SK-N-SH treated with all-trans-retinoic acid at 6 μM for 48 hours (cell line): ENCODE results near the gene CUEDC1.

Source experiments
- ATAC-seq: fragments of 200-7000 bp; cut with Tn5 transposase; 3 replicates; pipeline ENCODE4 v1.9.1; 2020; ENCODE audit warnings: mild to moderate bottlenecking, moderate library complexity
- ARNTL ChIP-seq: fragments of 450-650 bp; formaldehyde crosslinking; IDR thresholded peaks from 2 replicates; pipeline ENCODE4 v1.5.0; 2020; ENCODE audit warnings: low read depth, mild to moderate bottlenecking, moderate library complexity, borderline replicate concordance
- BACH2 ChIP-seq: fragments of 250-450 bp; sonication (Bioruptor Pico); IDR thresholded peaks from 2 replicates; pipeline ENCODE4 v1.9.0; 2021; ENCODE audit warnings: mild to moderate bottlenecking, borderline replicate concordance
- CSDC2 ChIP-seq: fragments of 250-450 bp; sonication (Bioruptor Pico); IDR thresholded peaks from 2 replicates; pipeline ENCODE4 v1.5.0; 2020; ENCODE audit warnings: mild to moderate bottlenecking, moderate library complexity
- CSRNP3 ChIP-seq: fragments of 250-450 bp; sonication (Bioruptor Pico); IDR thresholded peaks from 2 replicates; pipeline ENCODE4 v1.5.1; 2021; ENCODE audit warnings: mild to moderate bottlenecking, moderate library complexity
- ESRRG ChIP-seq: fragments of 250-450 bp; sonication (Bioruptor Pico); IDR thresholded peaks from 2 replicates; pipeline ENCODE4 v1.6.1; 2021; ENCODE audit warnings: mild to moderate bottlenecking
- ISL1 ChIP-seq: fragments of 250-450 bp; sonication (Bioruptor Pico); IDR thresholded peaks from 2 replicates; pipeline ENCODE4 v2.1.2; 2022; ENCODE audit warnings: mild to moderate bottlenecking, moderate library complexity
- OSR1 ChIP-seq: fragments of 250-450 bp; sonication (Bioruptor Pico); IDR thresholded peaks from 2 replicates; pipeline ENCODE4 v1.8.0; 2022; ENCODE audit warnings: moderate library complexity, mild to moderate bottlenecking, inconsistent platforms
- PPARA ChIP-seq: fragments of 250-450 bp; sonication (Bioruptor Pico); IDR thresholded peaks from 2 replicates; pipeline ENCODE4 v1.5.0; 2020; ENCODE audit warnings: mild to moderate bottlenecking, borderline replicate concordance
- RARB ChIP-seq: fragments of 250-450 bp; sonication (Bioruptor Pico); IDR thresholded peaks from 2 replicates; pipeline ENCODE4 v1.8.0; 2021; ENCODE audit warnings: mild to moderate bottlenecking, moderate library complexity
- SNAI2 ChIP-seq: fragments of 250-450 bp; sonication (Bioruptor Pico); IDR thresholded peaks from 2 replicates; pipeline ENCODE4 v1.5.0; 2020; ENCODE audit warnings: mild to moderate bottlenecking, moderate library complexity
- TCF4 ChIP-seq: fragments of 250-450 bp; sonication (Bioruptor Pico); IDR thresholded peaks from 2 replicates; pipeline ENCODE4 v1.8.0; 2021; ENCODE audit warnings: mild to moderate bottlenecking, moderate library complexity, borderline replicate concordance
- TOX ChIP-seq: fragments of 250-450 bp; sonication (Bioruptor Pico); IDR thresholded peaks from 2 replicates; pipeline ENCODE4 v1.8.0; 2021; ENCODE audit warnings: mild to moderate bottlenecking, moderate library complexity, borderline replicate concordance
- ZC3H10 ChIP-seq: fragments of 250-450 bp; sonication (Bioruptor Pico); IDR thresholded peaks from 2 replicates; pipeline ENCODE4 v1.5.1; 2021; ENCODE audit warnings: mild to moderate bottlenecking, moderate library complexity
- ZFP3 ChIP-seq: fragments of 250-450 bp; sonication (Bioruptor Pico); IDR thresholded peaks from 2 replicates; pipeline ENCODE4 v1.5.0; 2020; ENCODE audit warnings: mild to moderate bottlenecking, moderate library complexity
- ZNF565 ChIP-seq: fragments of 450-650 bp; formaldehyde crosslinking; conservative IDR thresholded peaks from 2 replicates; pipeline ENCODE4 v1.5.0; 2020; ENCODE audit warnings: low read depth, mild to moderate bottlenecking, moderate library complexity
- ZNF70 ChIP-seq: fragments of 450-650 bp; formaldehyde crosslinking; IDR thresholded peaks from 2 replicates; pipeline ENCODE4 v1.5.0; 2020; ENCODE audit warnings: mild to moderate bottlenecking, moderate library complexity
- ZNF8 ChIP-seq: fragments of 450-650 bp; formaldehyde crosslinking; IDR thresholded peaks from 2 replicates; pipeline ENCODE4 v1.5.0; 2020; ENCODE audit warnings: mild to moderate bottlenecking, moderate library complexity
- TF ChIP-seq, protein P1 (sequence below): fragments of 250-450 bp; sonication (Bioruptor Pico); IDR thresholded peaks from 2 replicates; pipeline ENCODE4 v1.8.0; 2021; ENCODE audit warnings: low read depth, mild to moderate bottlenecking, moderate library complexity, borderline replicate concordance
- TF ChIP-seq, protein P2 (sequence below): fragments of 250-450 bp; sonication (Bioruptor Pico); IDR thresholded peaks from 2 replicates; pipeline ENCODE4 v1.5.1; 2020; ENCODE audit warnings: low read depth, mild to moderate bottlenecking, moderate library complexity
- TF ChIP-seq, protein P3 (sequence below): fragments of 250-450 bp; sonication (Bioruptor Pico); IDR thresholded peaks from 2 replicates; pipeline ENCODE4 v1.5.0; 2020; ENCODE audit warnings: mild to moderate bottlenecking, moderate library complexity

CUEDC1 gene

GRCh38 chr17:57838857-57839570, 116.2 kb downstream of the CUEDC1 start:
- TF ChIP-seq, protein P1, sequence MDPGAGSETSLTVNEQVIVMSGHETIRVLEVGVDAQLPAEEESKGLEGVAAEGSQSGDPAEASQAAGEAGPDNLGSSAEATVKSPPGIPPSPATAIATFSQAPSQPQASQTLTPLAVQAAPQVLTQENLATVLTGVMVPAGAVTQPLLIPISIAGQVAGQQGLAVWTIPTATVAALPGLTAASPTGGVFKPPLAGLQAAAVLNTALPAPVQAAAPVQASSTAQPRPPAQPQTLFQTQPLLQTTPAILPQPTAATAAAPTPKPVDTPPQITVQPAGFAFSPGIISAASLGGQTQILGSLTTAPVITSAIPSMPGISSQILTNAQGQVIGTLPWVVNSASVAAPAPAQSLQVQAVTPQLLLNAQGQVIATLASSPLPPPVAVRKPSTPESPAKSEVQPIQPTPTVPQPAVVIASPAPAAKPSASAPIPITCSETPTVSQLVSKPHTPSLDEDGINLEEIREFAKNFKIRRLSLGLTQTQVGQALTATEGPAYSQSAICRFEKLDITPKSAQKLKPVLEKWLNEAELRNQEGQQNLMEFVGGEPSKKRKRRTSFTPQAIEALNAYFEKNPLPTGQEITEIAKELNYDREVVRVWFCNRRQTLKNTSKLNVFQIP (CRISPR knock-in tag) = no peak
- TF ChIP-seq OSR1 (CRISPR knock-in tag) = no peak
- no peak for TF ChIP-seq PPARA
- no peak for TF ChIP-seq RARB (CRISPR knock-in tag)
- TF ChIP-seq ARNTL (CRISPR knock-in tag) = no peak
- no peak for TF ChIP-seq ZNF70 (CRISPR knock-in tag)
- TF ChIP-seq TOX = no peak
- TF ChIP-seq BACH2 (CRISPR knock-in tag) = no peak
- ATAC-seq = no peak

DNA sequence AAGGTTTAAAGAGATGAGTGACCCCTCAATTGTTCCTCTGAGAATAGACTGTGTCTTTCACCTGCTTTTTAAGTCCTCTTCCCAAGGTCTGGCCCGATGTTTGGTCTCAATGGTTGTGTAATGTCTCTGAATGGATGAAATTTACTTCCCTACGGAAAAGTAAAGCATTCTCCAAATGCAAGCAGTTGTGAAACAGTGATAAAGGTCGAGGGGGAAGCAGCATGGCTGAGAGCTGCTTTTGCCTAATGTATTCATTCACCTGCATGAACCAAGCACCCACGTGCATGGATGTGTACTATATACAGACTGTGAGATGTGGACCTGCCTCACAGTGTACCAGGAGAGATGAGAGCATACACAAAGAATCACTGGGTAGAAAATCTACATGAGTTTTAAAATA, 116.8 kb downstream of the CUEDC1 start:
- no peak for TF ChIP-seq TCF4 (CRISPR knock-in tag)
- ATAC-seq = no peak

- no peak for TF ChIP-seq BACH2 (CRISPR knock-in tag)
- TF ChIP-seq SNAI2 (CRISPR knock-in tag) = no peak
- no peak for TF ChIP-seq TOX
- TF ChIP-seq ZNF565 (CRISPR knock-in tag) = no peak
- TF ChIP-seq CSDC2 (CRISPR knock-in tag) = no peak
- TF ChIP-seq ZNF8 (CRISPR knock-in tag) = no peak
- no peak for TF ChIP-seq CSRNP3 (CRISPR knock-in tag)
- TF ChIP-seq OSR1 (CRISPR knock-in tag) = no peak
- TF ChIP-seq ISL1 (CRISPR knock-in tag) = no peak
- TF ChIP-seq, protein P2, sequence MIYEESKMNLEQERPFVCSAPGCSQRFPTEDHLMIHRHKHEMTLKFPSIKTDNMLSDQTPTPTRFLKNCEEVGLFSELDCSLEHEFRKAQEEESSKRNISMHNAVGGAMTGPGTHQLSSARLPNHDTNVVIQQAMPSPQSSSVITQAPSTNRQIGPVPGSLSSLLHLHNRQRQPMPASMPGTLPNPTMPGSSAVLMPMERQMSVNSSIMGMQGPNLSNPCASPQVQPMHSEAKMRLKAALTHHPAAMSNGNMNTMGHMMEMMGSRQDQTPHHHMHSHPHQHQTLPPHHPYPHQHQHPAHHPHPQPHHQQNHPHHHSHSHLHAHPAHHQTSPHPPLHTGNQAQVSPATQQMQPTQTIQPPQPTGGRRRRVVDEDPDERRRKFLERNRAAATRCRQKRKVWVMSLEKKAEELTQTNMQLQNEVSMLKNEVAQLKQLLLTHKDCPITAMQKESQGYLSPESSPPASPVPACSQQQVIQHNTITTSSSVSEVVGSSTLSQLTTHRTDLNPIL (CRISPR knock-in tag) = no peak
- no peak for TF ChIP-seq ZNF70 (CRISPR knock-in tag)
- TF ChIP-seq, protein P1 (CRISPR knock-in tag) = no peak
- TF ChIP-seq ZC3H10 (CRISPR knock-in tag) = no peak
- no peak for TF ChIP-seq ESRRG
- no peak for TF ChIP-seq ZFP3
- TF ChIP-seq, protein P3, sequence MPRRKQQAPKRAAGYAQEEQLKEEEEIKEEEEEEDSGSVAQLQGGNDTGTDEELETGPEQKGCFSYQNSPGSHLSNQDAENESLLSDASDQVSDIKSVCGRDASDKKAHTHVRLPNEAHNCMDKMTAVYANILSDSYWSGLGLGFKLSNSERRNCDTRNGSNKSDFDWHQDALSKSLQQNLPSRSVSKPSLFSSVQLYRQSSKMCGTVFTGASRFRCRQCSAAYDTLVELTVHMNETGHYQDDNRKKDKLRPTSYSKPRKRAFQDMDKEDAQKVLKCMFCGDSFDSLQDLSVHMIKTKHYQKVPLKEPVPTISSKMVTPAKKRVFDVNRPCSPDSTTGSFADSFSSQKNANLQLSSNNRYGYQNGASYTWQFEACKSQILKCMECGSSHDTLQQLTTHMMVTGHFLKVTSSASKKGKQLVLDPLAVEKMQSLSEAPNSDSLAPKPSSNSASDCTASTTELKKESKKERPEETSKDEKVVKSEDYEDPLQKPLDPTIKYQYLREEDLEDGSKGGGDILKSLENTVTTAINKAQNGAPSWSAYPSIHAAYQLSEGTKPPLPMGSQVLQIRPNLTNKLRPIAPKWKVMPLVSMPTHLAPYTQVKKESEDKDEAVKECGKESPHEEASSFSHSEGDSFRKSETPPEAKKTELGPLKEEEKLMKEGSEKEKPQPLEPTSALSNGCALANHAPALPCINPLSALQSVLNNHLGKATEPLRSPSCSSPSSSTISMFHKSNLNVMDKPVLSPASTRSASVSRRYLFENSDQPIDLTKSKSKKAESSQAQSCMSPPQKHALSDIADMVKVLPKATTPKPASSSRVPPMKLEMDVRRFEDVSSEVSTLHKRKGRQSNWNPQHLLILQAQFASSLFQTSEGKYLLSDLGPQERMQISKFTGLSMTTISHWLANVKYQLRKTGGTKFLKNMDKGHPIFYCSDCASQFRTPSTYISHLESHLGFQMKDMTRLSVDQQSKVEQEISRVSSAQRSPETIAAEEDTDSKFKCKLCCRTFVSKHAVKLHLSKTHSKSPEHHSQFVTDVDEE = no peak
- ATAC-seq = no peak
Measured at GRCh38 chr17:57835333-57835900, 119.8 kb downstream of the CUEDC1 start.
